ENCODE measurements around the gene ERF. TPM values are rescaled to one million over a fixed set of nuclear protein-coding genes. Genes with fewer than 3 reads are reported as not detected.

The ERF gene
- total RNA-seq, 1 donor, result 30.4 TPM

- DNase-seq (ENCODE audit: low read depth), result no peak
- peak overlapping the region; percentile 96 for H3K4me3 ChIP-seq (ENCODE audit: low read depth, low read length)
- no peak for TF ChIP-seq CTCF (IDR thresholded peaks at IDR 0.05; ENCODE audit: insufficient read depth, low read length)
Observed at GRCh38 chr19:42253245-42254088, 1.5 kb downstream of the ERF start.

- DNase-seq (ENCODE audit: low read depth), result peak; percentile 54
- TF ChIP-seq CTCF (IDR thresholded peaks at IDR 0.05; ENCODE audit: insufficient read depth, low read length), result no peak
- peak overlapping the region; percentile 83 for H3K4me3 ChIP-seq (ENCODE audit: low read depth, low read length)
Observed at GRCh38 chr19:42252365-42253244, 2.3 kb downstream of the ERF start.

- DNase-seq (ENCODE audit: low read depth), result no peak
Observed at GRCh38 chr19:42251572-42252358, 3.2 kb downstream of the ERF start.

GRCh38 chr19:42250666-42251531 is 4.0 kb downstream of the ERF start:
- H3K4me3 ChIP-seq (ENCODE audit: low read depth, low read length), result peak overlapping the region; percentile 83
- peak; percentile 55 for DNase-seq (ENCODE audit: low read depth)
- no peak for TF ChIP-seq CTCF (IDR thresholded peaks at IDR 0.05; ENCODE audit: insufficient read depth, low read length)

More at GRCh38 chr19:42251572-42252358, 3.2 kb downstream of the ERF start:
- H3K4me3 ChIP-seq (ENCODE audit: low read depth, low read length), result peak overlapping the region; percentile 83
- TF ChIP-seq CTCF (IDR thresholded peaks at IDR 0.05; ENCODE audit: insufficient read depth, low read length), result no peak

- DNase-seq (ENCODE audit: low read depth), result no peak
- H3K4me3 ChIP-seq (ENCODE audit: low read depth, low read length), result peak overlapping the region; percentile 58
- no peak for TF ChIP-seq CTCF (IDR thresholded peaks at IDR 0.05; ENCODE audit: insufficient read depth, low read length)
Observed at GRCh38 chr19:42250183-42250665, 4.7 kb downstream of the ERF start.
